MCF 10A (cell line): ENCODE data around the gene PHACTR1. TPM values are rescaled to one million over a fixed set of nuclear protein-coding genes. Genes with fewer than 3 reads are reported as not detected.

ENCODE experiments used
- BruUV-seq: library from RNA; stranded (reverse); fragments of 400-500 nt; replicated peaks from 2 replicates; lab custom pipeline; 2021; lab: Mats Ljungman, UMichigan
- CTCF ChIA-PET: fragments of 300-600 bp; sonication (Branson Sonifier 250); formaldehyde crosslinking; extraction: SDS; loops from one replicate; lab custom pipeline; 2021; ENCODE audit warnings: antibody characterized with exemption, inconsistent platforms; lab: Yijun Ruan, JAX
- POLR2A ChIA-PET: fragments of 300-600, 350-650 bp; sonication (Branson Sonifier 250); formaldehyde crosslinking; extraction: SDS; loops from one replicate; lab custom pipeline; 2020; ENCODE audit warnings: antibody characterized with exemption, inconsistent platforms; lab: Yijun Ruan, JAX
- DNase-seq: peaks from one replicate; pipeline ENCODE4 v3.0.0-alpha.2; 2018; ENCODE audit not compliant: unreplicated experiment
- H3K27ac Mint-ChIP-seq: one replicate; pipeline ENCODE4 v1.8.0; 2022; ENCODE audit warnings: mild to moderate bottlenecking, low read depth, mixed read lengths; ENCODE audit not compliant: unreplicated experiment
- H3K27me3 Mint-ChIP-seq: one replicate; pipeline ENCODE4 v1.8.0; 2022; ENCODE audit warnings: mixed read lengths; ENCODE audit not compliant: insufficient read depth, unreplicated experiment
- H3K36me3 Mint-ChIP-seq: one replicate; pipeline ENCODE4 v1.8.0; 2022; ENCODE audit warnings: mild to moderate bottlenecking, moderate library complexity, mixed read lengths; ENCODE audit not compliant: insufficient read depth, unreplicated experiment
- H3K4me1 Mint-ChIP-seq: one replicate; pipeline ENCODE4 v1.8.0; 2022; ENCODE audit warnings: mixed read lengths; ENCODE audit not compliant: insufficient read depth, unreplicated experiment
- H3K4me3 Mint-ChIP-seq: one replicate; pipeline ENCODE4 v1.8.0; 2022; ENCODE audit warnings: mild to moderate bottlenecking, moderate library complexity, mixed read lengths; ENCODE audit not compliant: unreplicated experiment
- H3K9me3 Mint-ChIP-seq: one replicate; pipeline ENCODE4 v1.8.0; 2022; ENCODE audit warnings: mixed read lengths; ENCODE audit not compliant: unreplicated experiment
- intact Hi-C: fragments of 100-400 bp; cut with micrococcal nuclease; formaldehyde crosslinking; loops from 2 replicates; pipeline ENCODE4 v1.14.1; 2022
- total RNA-seq: library from RNA; stranded (reverse); gene quantifications from 2 replicates; pipeline ENCODE4 v1.2.3, GENCODE V29; 2022
- TF ChIP-seq, protein P1 (sequence below): fragments of 200-600 bp; IDR thresholded peaks from one replicate; pipeline ENCODE4 v1.8.0; 2022; ENCODE audit warnings: antibody characterized with exemption, mild to moderate bottlenecking; ENCODE audit not compliant: unreplicated experiment

Gene PHACTR1
- total RNA-seq, 1 experiment from 2014 or later: not detected

GRCh38 chr6:12802440-12802839 lies 85.9 kb downstream of the PHACTR1 start:
- no peaks in the 10 kb centered on the region for H3K9me3 Mint-ChIP-seq
- H3K27me3 Mint-ChIP-seq: peaks cover 37% of the 10 kb centered on the region
- no peaks in the 10 kb centered on the region for H3K4me1 Mint-ChIP-seq
- ChIA-PET POLR2A (no interaction called here), CTCF (no interaction called here)
- intact Hi-C loops: no loop called here
- no peak overlapping the region for H3K4me3 Mint-ChIP-seq
- no TSS peak for BruUV-seq
- no peak overlapping the region for H3K27ac Mint-ChIP-seq
- TF ChIP-seq, protein P1, sequence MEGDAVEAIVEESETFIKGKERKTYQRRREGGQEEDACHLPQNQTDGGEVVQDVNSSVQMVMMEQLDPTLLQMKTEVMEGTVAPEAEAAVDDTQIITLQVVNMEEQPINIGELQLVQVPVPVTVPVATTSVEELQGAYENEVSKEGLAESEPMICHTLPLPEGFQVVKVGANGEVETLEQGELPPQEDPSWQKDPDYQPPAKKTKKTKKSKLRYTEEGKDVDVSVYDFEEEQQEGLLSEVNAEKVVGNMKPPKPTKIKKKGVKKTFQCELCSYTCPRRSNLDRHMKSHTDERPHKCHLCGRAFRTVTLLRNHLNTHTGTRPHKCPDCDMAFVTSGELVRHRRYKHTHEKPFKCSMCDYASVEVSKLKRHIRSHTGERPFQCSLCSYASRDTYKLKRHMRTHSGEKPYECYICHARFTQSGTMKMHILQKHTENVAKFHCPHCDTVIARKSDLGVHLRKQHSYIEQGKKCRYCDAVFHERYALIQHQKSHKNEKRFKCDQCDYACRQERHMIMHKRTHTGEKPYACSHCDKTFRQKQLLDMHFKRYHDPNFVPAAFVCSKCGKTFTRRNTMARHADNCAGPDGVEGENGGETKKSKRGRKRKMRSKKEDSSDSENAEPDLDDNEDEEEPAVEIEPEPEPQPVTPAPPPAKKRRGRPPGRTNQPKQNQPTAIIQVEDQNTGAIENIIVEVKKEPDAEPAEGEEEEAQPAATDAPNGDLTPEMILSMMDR: no peak
- DNase-seq: no peak
- peaks cover 7% of the 10 kb centered on the region for H3K36me3 Mint-ChIP-seq

GRCh38 chr6:12803486-12803885 lies 86.9 kb downstream of the PHACTR1 start:
- no TSS peak for BruUV-seq
- Mint-ChIP-seq H3K27me3 (peaks cover 33% of the 10 kb centered on the region), H3K27ac (no peak overlapping the region), H3K4me3 (no peak overlapping the region), H3K9me3 (no peaks in the 10 kb centered on the region), H3K36me3 (peaks cover 7% of the 10 kb centered on the region), H3K4me1 (no peaks in the 10 kb centered on the region)
- TF ChIP-seq, protein P1: no peak
- intact Hi-C loops: no loop called here
- ChIA-PET CTCF (no interaction called here), POLR2A (interaction anchor here (0.7 kb wide), 1 partner anchor 507 kb away, joined by 4 read pairs; no protein-coding TSS in a partner anchor)
- DNase-seq: no peak

- H3K27me3 Mint-ChIP-seq: peaks cover 24% of the 10 kb centered on the region
- TF ChIP-seq, protein P1: no peak
- CTCF ChIA-PET: no interaction called here
Observed at GRCh38 chr6:12804952-12805645, 88.5 kb downstream of the PHACTR1 start.

DNA sequence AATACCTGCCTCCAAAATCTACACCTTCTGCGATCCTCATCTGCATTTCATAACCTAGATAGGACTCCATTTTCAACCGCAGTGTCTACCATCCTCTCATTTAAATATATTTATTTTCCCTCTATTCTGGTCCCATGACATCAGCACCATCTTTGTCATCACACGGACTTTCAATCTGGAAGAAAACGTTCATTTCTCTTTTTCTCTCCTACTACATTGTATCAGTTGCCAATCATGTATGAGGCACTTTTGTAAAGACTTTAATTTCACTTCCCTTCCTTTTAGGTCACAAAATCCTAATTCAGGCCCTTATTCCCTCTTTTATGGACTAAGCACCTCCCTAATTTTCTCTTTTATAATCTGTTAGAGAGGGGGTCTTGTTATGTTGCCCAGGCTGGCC lies 89.6 kb downstream of the PHACTR1 start:
- no peak overlapping the region for H3K27ac Mint-ChIP-seq
- TF ChIP-seq, protein P1: no peak
- POLR2A ChIA-PET: no interaction called here
- no peaks in the 10 kb centered on the region for H3K4me1 Mint-ChIP-seq
- BruUV-seq: no TSS peak
- CTCF ChIA-PET: no interaction called here
- H3K4me3 Mint-ChIP-seq: no peak overlapping the region
- H3K36me3 Mint-ChIP-seq: peaks cover 7% of the 10 kb centered on the region
- intact Hi-C loops: no loop called here
- no peak for DNase-seq
- no peaks in the 10 kb centered on the region for H3K9me3 Mint-ChIP-seq
- H3K27me3 Mint-ChIP-seq: peaks cover 34% of the 10 kb centered on the region

More at GRCh38 chr6:12804952-12805645, 88.5 kb downstream of the PHACTR1 start:
- POLR2A ChIA-PET: no interaction called here
- H3K9me3 Mint-ChIP-seq: no peaks in the 10 kb centered on the region
- no peak overlapping the region for H3K27ac Mint-ChIP-seq
- no peaks in the 10 kb centered on the region for H3K4me1 Mint-ChIP-seq
- no peak overlapping the region for H3K4me3 Mint-ChIP-seq
- intact Hi-C loops: no loop called here
- no TSS peak for BruUV-seq
- peaks cover 7% of the 10 kb centered on the region for H3K36me3 Mint-ChIP-seq
- DNase-seq: no peak
